Hepatocyte (in vitro differentiated cells): Measurements from ENCODE around the gene CD44. TPM values are rescaled to one million over a fixed set of nuclear protein-coding genes. Genes with fewer than 3 reads are reported as not detected.

Source experiments
- DNase-seq: peaks from one replicate; pipeline ENCODE4 v3.0.0-alpha.2; 2016; ENCODE audit warnings: low spot score
- H2AFZ ChIP-seq: fragments of 200-600 bp; sonication (generic); 2 replicates; pipeline ENCODE4 v1.6.0; 2016; ENCODE audit warnings: antibody characterized with exemption, mild to moderate bottlenecking
- H3K27ac ChIP-seq: fragments of 200-600 bp; sonication (generic); 2 replicates; pipeline ENCODE4 v1.5.1; 2016; ENCODE audit warnings: mild to moderate bottlenecking
- H3K27me3 ChIP-seq: fragments of 200-600 bp; sonication (generic); 2 replicates; pipeline ENCODE4 v1.6.1; 2016
- H3K36me3 ChIP-seq: fragments of 200-600 bp; sonication (generic); replicated peaks from 2 replicates; pipeline ENCODE4 v1.5.1; 2016; ENCODE audit warnings: low read depth; ENCODE audit not compliant: insufficient read depth
- H3K4me1 ChIP-seq: fragments of 200-600 bp; sonication (generic); 2 replicates; pipeline ENCODE4 v1.5.1; 2016; ENCODE audit warnings: mild to moderate bottlenecking, moderate library complexity; ENCODE audit not compliant: insufficient read depth
- H3K4me2 ChIP-seq: fragments of 200-600 bp; sonication (generic); 2 replicates; pipeline ENCODE4 v1.6.0; 2016
- H3K4me3 ChIP-seq: fragments of 200-600 bp; sonication (generic); 2 replicates; pipeline ENCODE4 v1.5.1; 2016; ENCODE audit warnings: mild to moderate bottlenecking
- H3K79me2 ChIP-seq: fragments of 200-600 bp; sonication (generic); 2 replicates; pipeline ENCODE4 v1.6.0; 2017; ENCODE audit warnings: mild to moderate bottlenecking
- H3K9me2 ChIP-seq: fragments of 200-600 bp; sonication (generic); replicated peaks from 2 replicates; pipeline ENCODE4 v1.6.0; 2017; ENCODE audit warnings: mild to moderate bottlenecking; ENCODE audit not compliant: insufficient read depth
- H3K9me3 ChIP-seq: fragments of 200-600 bp; sonication (generic); 2 replicates; pipeline ENCODE4 v1.5.1; 2016; ENCODE audit warnings: low read depth, mild to moderate bottlenecking
- H4K20me1 ChIP-seq: fragments of 200-600 bp; sonication (generic); 2 replicates; pipeline ENCODE4 v1.6.0; 2016; ENCODE audit warnings: mild to moderate bottlenecking; ENCODE audit not compliant: insufficient read depth, poor library complexity, severe bottlenecking
- CTCF ChIP-seq: fragments of 200-600 bp; sonication (generic); IDR thresholded peaks from 2 replicates; pipeline ENCODE4 v1.5.1; 2016; ENCODE audit warnings: antibody characterized with exemption, mild to moderate bottlenecking; ENCODE audit not compliant: poor library complexity
- EZH2 ChIP-seq: fragments of 200-600 bp; sonication (generic); IDR thresholded peaks from 2 replicates; pipeline ENCODE4 v1.6.1; 2016; ENCODE audit warnings: antibody characterized with exemption, mild to moderate bottlenecking, borderline replicate concordance
- EZH2phosphoT487 ChIP-seq: fragments of 200-600 bp; sonication (generic); IDR thresholded peaks from one replicate; pipeline ENCODE4 v1.6.1; 2018; ENCODE audit warnings: antibody characterized with exemption, mild to moderate bottlenecking, low read depth, moderate library complexity; ENCODE audit not compliant: unreplicated experiment, severe bottlenecking
- WGBS: methylation state at CpG from one replicate; pipeline ENCODE4 v1.1.6; 2016; ENCODE audit warnings: low lambda C conversion rate; ENCODE audit errors: missing lambda C conversion rate; 5-methylcytosine and 5-hydroxymethylcytosine counted together
- polyA plus RNA-seq: library from polyadenylated mRNA; unstranded; fragments of >200 nt; fragmentation: Nextera tagmentation; extraction: Ambion mirVana; gene quantifications from 2 replicates; pipeline ENCODE4 v1.2.1, GENCODE V29; 2016
- total RNA-seq: library from RNA; depleted of rRNA; stranded (reverse); fragments of >200 nt; gene quantifications from 2 replicates; pipeline ENCODE4 v1.2.3, GENCODE V29; 2014

The CD44 gene
- total and polyA plus RNA-seq, 2 experiments from 2014 or later, result 17.5 to 29.5 TPM

- Histone ChIP-seq H3K36me3 (no peaks in the 10 kb centered on the region), H3K4me3 (no peak overlapping the region), H3K9me3 (no peaks in the 10 kb centered on the region), H3K4me2 (no peak overlapping the region), H3K27me3 (no peaks in the 10 kb centered on the region), H3K79me2 (no peaks in the 10 kb centered on the region), H3K27ac (no peak overlapping the region), H3K4me1 (peaks cover 6% of the 10 kb centered on the region), H4K20me1 (no peaks in the 10 kb centered on the region), H3K9me2 (no peaks in the 10 kb centered on the region), H2AFZ (no peak overlapping the region)
- TF ChIP-seq EZH2 (no peak), EZH2phosphoT487 (no peak), CTCF (no peak)
- no peak for DNase-seq
- 97% methylated on average over 5 of the region's 5 CpGs for WGBS
These were observed 133.5 kb downstream of the CD44 start for GRCh38 chr11:35272391-35272902.

DNA sequence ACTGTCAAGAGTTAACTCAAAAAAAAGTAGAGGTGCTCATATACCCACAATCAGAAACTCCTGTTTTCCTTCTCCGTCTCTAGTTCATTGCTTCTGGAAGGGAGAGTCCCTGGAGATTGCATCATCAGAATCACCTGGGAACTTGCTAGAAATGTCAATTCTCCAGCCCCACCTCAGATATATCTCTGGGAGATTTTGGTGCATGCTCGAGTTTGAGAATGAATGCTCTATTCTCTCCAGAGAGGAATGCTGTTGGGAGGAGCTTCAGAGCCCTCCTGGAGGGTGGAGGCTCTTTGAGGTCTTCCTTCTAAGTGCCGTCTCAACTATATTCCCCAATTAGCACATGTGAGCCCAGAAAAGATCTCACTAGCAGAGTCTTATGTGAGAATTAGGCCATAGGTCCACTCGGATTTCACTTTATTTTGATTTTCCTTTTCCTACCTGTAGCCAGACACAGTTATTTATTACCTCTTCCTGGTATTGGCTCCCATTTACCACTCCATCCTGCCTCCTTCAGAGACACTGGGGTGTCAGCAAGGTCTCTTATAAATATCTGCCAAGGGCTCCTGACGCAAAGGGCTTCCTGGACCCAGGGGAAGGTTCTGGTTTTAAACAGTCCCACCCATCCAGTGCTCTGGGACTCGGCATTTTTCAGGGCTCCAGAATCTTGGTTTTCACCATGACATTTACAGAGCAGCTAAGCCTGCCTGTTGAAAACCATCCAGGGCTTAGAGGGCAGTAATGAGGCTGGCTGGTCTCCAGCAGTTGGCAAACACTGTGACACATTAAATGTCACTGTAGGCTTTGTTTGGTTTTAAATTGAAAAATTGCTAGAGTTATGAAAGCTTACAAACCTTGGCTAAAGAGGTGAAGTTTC is 136.2 kb downstream of the CD44 start:
- Histone ChIP-seq H3K27me3 (no peaks in the 10 kb centered on the region), H2AFZ (no peak overlapping the region), H3K4me3 (no peak overlapping the region), H4K20me1 (no peaks in the 10 kb centered on the region), H3K4me1 (peaks cover 6% of the 10 kb centered on the region), H3K9me2 (no peaks in the 10 kb centered on the region), H3K79me2 (no peaks in the 10 kb centered on the region), H3K36me3 (no peaks in the 10 kb centered on the region), H3K9me3 (no peaks in the 10 kb centered on the region), H3K27ac (no peak overlapping the region), H3K4me2 (no peak overlapping the region)
- TF ChIP-seq EZH2, result no peak
- no peak for TF ChIP-seq EZH2phosphoT487
- TF ChIP-seq CTCF, result no peak
- WGBS, result 64% methylated on average over 6 of the region's 6 CpGs
- peak; percentile 26 for DNase-seq

GRCh38 chr11:35275786-35276170 is 136.8 kb downstream of the CD44 start:
- no peaks in the 10 kb centered on the region for H3K27me3 ChIP-seq
- no peaks in the 10 kb centered on the region for H3K79me2 ChIP-seq
- H3K4me2 ChIP-seq, result no peak overlapping the region
- no peak for DNase-seq
- TF ChIP-seq EZH2phosphoT487 (no peak), CTCF (no peak), EZH2 (no peak)
- no peak overlapping the region for H2AFZ ChIP-seq
- WGBS, result 62% methylated on average over 1 of the region's 1 CpG
- H4K20me1 ChIP-seq, result no peaks in the 10 kb centered on the region
- H3K36me3 ChIP-seq, result no peaks in the 10 kb centered on the region
- no peak overlapping the region for H3K4me3 ChIP-seq
- H3K4me1 ChIP-seq, result peaks cover 6% of the 10 kb centered on the region
- H3K9me2 ChIP-seq, result no peaks in the 10 kb centered on the region
- H3K9me3 ChIP-seq, result no peaks in the 10 kb centered on the region
- no peak overlapping the region for H3K27ac ChIP-seq
